Tibial artery (tissue), 4 donors: ENCODE data around the gene RNF150.
A peak's percentile ranks its signal among the peaks of the same experiment; 100 is the strongest.

ENCODE experiments used
- DNase-seq, 2 donors: peaks; one replicate each; pipeline ENCODE4 v3.0.0-alpha.2; 2019
- H3K27ac ChIP-seq, 2 donors: fragments of 200-600 bp; sonication (generic) in 1 of 2; 1 replicate in 1 of 2; 2 replicates in 1 of 2; pipeline ENCODE4 v1.5.1; 2018 to 2019; ENCODE audit warnings: mild to moderate bottlenecking in 1 of 2
- H3K27me3 ChIP-seq, 2 donors: fragments of 200-600 bp; sonication (generic) in 1 of 2; one replicate each; pipeline versions ENCODE4 v1.5.1 to v1.6.0; 2016 to 2019
- H3K36me3 ChIP-seq, 3 donors: fragments of 200-600 bp; sonication (generic) in 2 of 3; one replicate each; pipeline ENCODE4 v1.5.1; 2016 to 2019; ENCODE audit warnings: mild to moderate bottlenecking in 2 of 3
- H3K4me1 ChIP-seq, 4 donors: fragments of 200-600 bp; sonication (generic) in 2 of 4; 1 replicate in 3 of 4; 2 replicates in 1 of 4; pipeline ENCODE4 v1.5.1; 2016 to 2019
- H3K4me3 ChIP-seq, 2 donors: fragments of 200-600 bp; sonication (generic) in 1 of 2; 1 replicate in 1 of 2; 2 replicates in 1 of 2; pipeline ENCODE4 v1.5.1; 2018 to 2019; ENCODE audit warnings: mild to moderate bottlenecking in 2 of 2
- H3K9me3 ChIP-seq, 3 donors: fragments of 200-600 bp; sonication (generic) in 1 of 3; one replicate each; pipeline ENCODE4 v1.5.1; 2016 to 2019
- CTCF ChIP-seq, 2 experiments: fragments of 200-600 bp in 1 of 2; fragments of 450-650 bp in 1 of 2; IDR thresholded peaks; one replicate each; pipeline ENCODE4 v1.5.1; 2017 to 2019; ENCODE audit warnings: antibody characterized with exemption in 2 of 2, mild to moderate bottlenecking in 1 of 2, moderate library complexity in 1 of 2
- intact Hi-C: fragments of 100-400 bp; cut with DNase I; formaldehyde crosslinking; loops from one replicate; pipeline ENCODE4 v1.15.0; 2023; ENCODE audit warnings: low total_unique reads

Gene RNF150

GRCh38 chr4:141133146-141133998 lies at the start of gene RNF150:
RNF150 (minus strand) TSS chr4:141133469.
- no peaks in the 10 kb centered on the region for H3K9me3 ChIP-seq
- peak; percentile 67 to 86 for DNase-seq
- H3K4me3 ChIP-seq: peak within 1 kb of the TSS; percentile 70 to 71
- H3K4me1 ChIP-seq: peaks cover 0 to 34% (median 4%) of the 10 kb centered on the region in 4 donors
- H3K27me3 ChIP-seq: no peaks in the 10 kb centered on the region
- H3K27ac ChIP-seq: peak within 1 kb of the TSS; percentile 70 to 74
- intact Hi-C loops: loop anchor here (2.0 to 5.0 kb wide), 2 partner anchors 131 to 273 kb away; no protein-coding TSS in a partner anchor
- TF ChIP-seq CTCF (IDR thresholded peaks at IDR 0.05): peak; percentile 69 to 77
- no peaks in the 10 kb centered on the region for H3K36me3 ChIP-seq

- TF ChIP-seq CTCF (IDR thresholded peaks at IDR 0.05): no peak
- Histone ChIP-seq H3K27me3 (no peaks in the 10 kb centered on the region), H3K36me3 (no peaks in the 10 kb centered on the region), H3K4me1 (no peaks in the 10 kb centered on the region), H3K27ac (no peak overlapping the region), H3K4me3 (no peak overlapping the region), H3K9me3 (no peaks in the 10 kb centered on the region)
- no peak for DNase-seq
- intact Hi-C loops: no loop called here
Measured at GRCh38 chr4:141180991-141181761, 47.9 kb upstream of the RNF150 start.

GRCh38 chr4:141179474-141180373 lies 46.5 kb upstream of the RNF150 start:
- intact Hi-C loops: no loop called here
- no peak for TF ChIP-seq CTCF (IDR thresholded peaks at IDR 0.05)

GRCh38 chr4:141177171-141177570 lies 43.9 kb upstream of the RNF150 start:
- Histone ChIP-seq H3K4me1 (no peaks in the 10 kb centered on the region), H3K9me3 (no peaks in the 10 kb centered on the region), H3K27ac (no peak overlapping the region), H3K36me3 (no peaks in the 10 kb centered on the region), H3K4me3 (no peak overlapping the region), H3K27me3 (no peaks in the 10 kb centered on the region)
- no peak for TF ChIP-seq CTCF (IDR thresholded peaks at IDR 0.05)
- DNase-seq: no peak
- intact Hi-C loops: no loop called here

More at GRCh38 chr4:141179474-141180373, 46.5 kb upstream of the RNF150 start:
- no peak overlapping the region for H3K4me3 ChIP-seq
- no peaks in the 10 kb centered on the region for H3K4me1 ChIP-seq
- no peak for DNase-seq
- no peak overlapping the region for H3K27ac ChIP-seq
- H3K36me3 ChIP-seq: no peaks in the 10 kb centered on the region
- no peaks in the 10 kb centered on the region for H3K9me3 ChIP-seq
- no peaks in the 10 kb centered on the region for H3K27me3 ChIP-seq

- intact Hi-C loops: no loop called here
- DNase-seq: no peak
- Histone ChIP-seq H3K36me3 (no peaks in the 10 kb centered on the region), H3K9me3 (no peaks in the 10 kb centered on the region), H3K4me3 (no peak overlapping the region), H3K27ac (no peak overlapping the region), H3K4me1 (no peaks in the 10 kb centered on the region), H3K27me3 (no peaks in the 10 kb centered on the region)
- TF ChIP-seq CTCF (IDR thresholded peaks at IDR 0.05): no peak
Measured at GRCh38 chr4:141174457-141174856, 41.2 kb upstream of the RNF150 start.
